Tibial nerve (tissue), 4 donors: ENCODE results near the gene TDRKH. TPM values are rescaled to one million over a fixed set of nuclear protein-coding genes. Genes with fewer than 3 reads are reported as not detected.

Source experiments
- DNase-seq, 2 donors: peaks; one replicate each; pipeline ENCODE4 v3.0.0-alpha.2; 2019; ENCODE audit warnings: low spot score in 2 of 2
- H3K27ac ChIP-seq, 4 donors: fragments of 200-600 bp; sonication (generic) in 3 of 4; one replicate each; pipeline ENCODE4 v1.5.1; 2017 to 2019; ENCODE audit warnings: mild to moderate bottlenecking in 1 of 4
- H3K27me3 ChIP-seq, 2 donors: fragments of 200-600 bp; sonication (generic) in 1 of 2; one replicate each; pipeline versions ENCODE4 v1.5.1 to v1.6.0; 2017 to 2019
- H3K36me3 ChIP-seq, 3 donors: fragments of 200-600 bp; sonication (generic); one replicate each; pipeline ENCODE4 v1.5.1; 2018 to 2019
- H3K4me1 ChIP-seq, 4 donors: fragments of 200-600 bp; sonication (generic) in 3 of 4; one replicate each; pipeline ENCODE4 v1.5.1; 2017 to 2019
- H3K4me3 ChIP-seq, 4 donors: fragments of 200-600 bp; sonication (generic) in 3 of 4; one replicate each; pipeline ENCODE4 v1.5.1; 2017 to 2019; ENCODE audit warnings: mild to moderate bottlenecking in 1 of 4, moderate library complexity in 1 of 4
- H3K9me3 ChIP-seq, 4 donors: fragments of 200-600 bp; sonication (generic) in 3 of 4; one replicate each; pipeline ENCODE4 v1.5.1; 2017 to 2019
- CTCF ChIP-seq, 5 experiments: fragments of 200-600 bp in 3 of 5; fragments of 450-650 bp in 2 of 5; sonication (generic) in 3 of 5; IDR thresholded peaks; one replicate each; pipeline ENCODE4 v1.5.1; 2016 to 2019; ENCODE audit warnings: antibody characterized with exemption in 5 of 5, mild to moderate bottlenecking in 3 of 5, moderate library complexity in 2 of 5
- EP300 ChIP-seq, 2 donors: sonication (generic); formaldehyde crosslinking; IDR thresholded peaks; one replicate each; pipeline ENCODE4 v1.6.1; 2017; ENCODE audit warnings: antibody characterized with exemption in 2 of 2, mild to moderate bottlenecking in 1 of 2
- POLR2A ChIP-seq, 2 donors: fragments of 450-650 bp; IDR thresholded peaks; one replicate each; pipeline ENCODE4 v1.6.1; 2017; ENCODE audit warnings: antibody characterized with exemption in 2 of 2, mild to moderate bottlenecking in 2 of 2, moderate library complexity in 2 of 2
- WGBS, 2 donors: methylation state at CpG; one replicate each; pipeline ENCODE4 v1.1.5; 2018; 5-methylcytosine and 5-hydroxymethylcytosine counted together
- total RNA-seq, 4 donors: library from RNA; depleted of rRNA; stranded (reverse); fragments of >200 nt; gene quantifications; one replicate each; pipeline ENCODE4 v1.1.0, GENCODE V29; 2016

The TDRKH gene
- total RNA-seq, 4 donors from 2014 or later, result 2.2 to 8.0 (median 7.0) TPM

GRCh38 chr1:151823175-151823574, 32.9 kb upstream of the TDRKH start:
- no peaks in the 10 kb centered on the region for H3K36me3 ChIP-seq
- H3K27ac ChIP-seq, result no peak overlapping the region
- DNase-seq, result no peak
- H3K9me3 ChIP-seq, result no peaks in the 10 kb centered on the region
- H3K27me3 ChIP-seq, result peaks cover 0 to 4% of the 10 kb centered on the region in 2 donors
- H3K4me3 ChIP-seq, result no peak overlapping the region
- TF ChIP-seq POLR2A (IDR thresholded peaks at IDR 0.05) (no peak), CTCF (IDR thresholded peaks at IDR 0.05) (no peak), EP300 (IDR thresholded peaks at IDR 0.05) (no peak)
- peaks cover 0 to 4% (median 0%) of the 10 kb centered on the region in 4 donors for H3K4me1 ChIP-seq
- 73 to 88% methylated on average over 8 of the region's 8 CpGs for WGBS, 2 donors

DNA sequence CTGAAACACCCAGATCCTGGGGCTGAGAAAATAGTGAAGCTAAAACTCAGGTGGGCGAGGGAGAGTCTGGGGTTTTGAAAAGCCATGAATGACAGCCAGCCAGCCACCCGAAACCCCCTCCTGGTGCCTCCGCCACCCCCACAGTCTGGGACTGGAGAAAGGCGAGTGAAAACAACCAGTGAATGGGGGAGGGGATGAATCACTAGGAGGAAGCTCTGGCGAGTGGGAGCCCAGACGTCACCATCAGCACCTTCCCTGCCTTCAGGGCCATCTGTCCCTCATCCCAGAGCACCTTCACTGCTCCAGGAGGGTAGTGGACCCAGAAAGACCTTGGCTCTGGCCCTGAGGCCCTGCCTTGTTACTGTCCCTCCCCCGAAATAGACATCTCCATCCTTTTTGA, 32.1 kb upstream of the TDRKH start:
- H3K9me3 ChIP-seq, result no peaks in the 10 kb centered on the region
- H3K36me3 ChIP-seq, result no peaks in the 10 kb centered on the region
- H3K4me3 ChIP-seq, result no peak overlapping the region
- WGBS, 2 donors, result 36 to 51% methylated on average over 7 of the region's 7 CpGs
- H3K27ac ChIP-seq, result no peak overlapping the region
- no peaks in the 10 kb centered on the region for H3K4me1 ChIP-seq
- DNase-seq, result no peak
- TF ChIP-seq CTCF (IDR thresholded peaks at IDR 0.05), result no peak
- TF ChIP-seq EP300 (IDR thresholded peaks at IDR 0.05), result no peak
- no peak for TF ChIP-seq POLR2A (IDR thresholded peaks at IDR 0.05)
- peaks cover 0 to 4% of the 10 kb centered on the region in 2 donors for H3K27me3 ChIP-seq

DNA sequence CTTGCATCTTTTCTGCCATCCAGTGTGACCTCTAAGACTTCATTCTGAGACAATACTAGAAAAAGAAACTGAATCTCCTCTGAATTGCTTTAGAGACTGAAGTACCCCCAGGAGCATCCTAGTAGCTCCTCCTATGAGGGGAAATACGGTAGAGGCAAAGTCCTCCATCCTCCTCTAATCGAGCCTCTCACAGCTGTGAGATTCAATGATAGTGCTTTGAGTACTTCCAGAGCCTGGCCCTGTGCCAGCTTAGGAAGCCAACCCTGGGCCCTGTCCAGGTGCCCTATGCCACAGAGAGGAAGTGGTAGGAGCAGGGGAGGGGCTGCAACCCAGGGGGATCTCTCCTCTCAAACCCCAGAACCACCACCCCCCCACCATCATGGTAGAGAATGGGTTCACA, 30.6 kb upstream of the TDRKH start:
- Histone ChIP-seq H3K27ac (no peak overlapping the region), H3K9me3 (no peaks in the 10 kb centered on the region), H3K27me3 (peaks cover 0 to 4% of the 10 kb centered on the region in 2 donors), H3K36me3 (no peaks in the 10 kb centered on the region), H3K4me3 (no peak overlapping the region), H3K4me1 (no peaks in the 10 kb centered on the region)
- TF ChIP-seq EP300 (IDR thresholded peaks at IDR 0.05) (no peak), CTCF (IDR thresholded peaks at IDR 0.05) (no peak), POLR2A (IDR thresholded peaks at IDR 0.05) (no peak)
- WGBS, 2 donors, result 18 to 29% methylated on average over 2 of the region's 2 CpGs
- DNase-seq, result no peak

DNA sequence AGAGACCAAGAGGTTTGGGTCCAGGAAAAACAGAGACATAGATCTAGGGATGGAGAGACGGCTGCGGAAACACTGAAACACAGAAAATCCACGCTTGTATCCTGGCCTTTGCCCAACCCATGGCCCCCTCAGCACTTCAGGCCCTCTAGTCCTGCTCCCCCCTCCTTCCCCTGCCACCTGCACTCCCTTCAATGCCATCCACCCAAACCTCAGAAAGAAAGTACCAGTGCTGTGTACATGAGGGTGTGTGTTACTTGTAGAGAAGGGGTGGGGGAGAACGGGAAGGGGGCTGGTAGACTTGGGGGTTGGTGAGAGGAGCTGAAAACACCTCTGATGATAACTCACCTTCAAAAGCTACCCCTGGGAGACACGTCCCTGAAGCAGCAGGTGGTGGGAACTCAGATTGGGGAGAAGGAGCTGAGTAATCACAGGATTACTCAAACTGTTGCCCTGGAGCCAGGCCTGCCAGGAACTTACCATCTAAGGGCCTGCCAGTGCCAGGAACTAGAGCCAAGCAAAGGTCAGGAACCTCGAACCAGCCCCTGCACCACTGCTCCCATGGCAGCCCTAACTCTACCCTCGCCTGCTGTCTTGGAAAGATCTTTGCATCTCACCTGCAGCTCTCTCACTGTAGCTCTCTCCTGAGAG, 29.8 kb upstream of the TDRKH start:
- 78 to 80% methylated on average over 7 of the region's 7 CpGs for WGBS, 2 donors
- no peak for DNase-seq
- H3K9me3 ChIP-seq, result no peaks in the 10 kb centered on the region
- peaks cover 0 to 4% of the 10 kb centered on the region in 2 donors for H3K27me3 ChIP-seq
- no peaks in the 10 kb centered on the region for H3K36me3 ChIP-seq
- no peak overlapping the region for H3K27ac ChIP-seq
- TF ChIP-seq EP300 (IDR thresholded peaks at IDR 0.05) (no peak), CTCF (IDR thresholded peaks at IDR 0.05) (no peak), POLR2A (IDR thresholded peaks at IDR 0.05) (no peak)
- no peaks in the 10 kb centered on the region for H3K4me1 ChIP-seq
- H3K4me3 ChIP-seq, result no peak overlapping the region

DNA sequence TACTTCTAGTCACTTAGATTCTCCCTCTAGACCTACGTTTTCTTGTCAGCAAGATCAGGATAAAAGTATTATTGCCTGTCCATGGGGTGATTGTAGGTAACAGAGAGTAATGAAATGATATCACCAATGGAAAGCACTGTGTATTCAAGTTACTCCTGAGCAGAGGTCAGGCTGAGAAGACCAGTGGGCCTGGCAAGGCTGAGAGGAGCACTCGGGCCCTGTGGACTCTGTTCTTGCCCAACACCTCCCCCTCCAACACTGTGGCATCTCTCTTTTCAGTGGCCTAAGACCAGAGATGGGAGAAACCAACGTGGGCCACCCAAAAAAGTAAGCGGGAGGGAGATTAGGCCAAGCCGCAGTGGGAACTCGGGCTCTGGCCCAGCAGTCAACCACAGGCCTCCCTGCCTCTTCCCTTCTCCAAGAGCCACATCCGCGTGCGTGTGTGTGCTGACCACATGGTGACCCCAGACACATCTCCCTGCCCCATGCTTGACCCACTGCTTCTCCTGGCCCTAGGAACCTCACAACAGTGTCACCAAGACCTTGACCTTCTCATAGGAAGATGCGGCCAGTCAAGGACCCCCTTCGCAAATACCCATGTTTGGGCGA, 29.0 kb upstream of the TDRKH start:
- H3K36me3 ChIP-seq, result no peaks in the 10 kb centered on the region
- H3K9me3 ChIP-seq, result no peaks in the 10 kb centered on the region
- H3K27ac ChIP-seq, result no peak overlapping the region
- no peak overlapping the region for H3K4me3 ChIP-seq
- WGBS, 2 donors, result 78 to 89% methylated on average over 12 of the region's 12 CpGs
- DNase-seq, result no peak
- no peak for TF ChIP-seq POLR2A (IDR thresholded peaks at IDR 0.05)
- TF ChIP-seq CTCF (IDR thresholded peaks at IDR 0.05), result no peak
- no peak for TF ChIP-seq EP300 (IDR thresholded peaks at IDR 0.05)
- H3K27me3 ChIP-seq, result peaks cover 0 to 4% of the 10 kb centered on the region in 2 donors
- no peaks in the 10 kb centered on the region for H3K4me1 ChIP-seq
